ENCODE measurements around the gene CPNE7. TPM values are rescaled to one million over a fixed set of nuclear protein-coding genes. Genes with fewer than 3 reads are reported as not detected.
A peak's percentile ranks its signal among the peaks of the same experiment; 100 is the strongest.

Gene CPNE7
- polyA plus RNA-seq, 3 donors, result 6.6 to 7.7 (median 6.8) TPM

DNA sequence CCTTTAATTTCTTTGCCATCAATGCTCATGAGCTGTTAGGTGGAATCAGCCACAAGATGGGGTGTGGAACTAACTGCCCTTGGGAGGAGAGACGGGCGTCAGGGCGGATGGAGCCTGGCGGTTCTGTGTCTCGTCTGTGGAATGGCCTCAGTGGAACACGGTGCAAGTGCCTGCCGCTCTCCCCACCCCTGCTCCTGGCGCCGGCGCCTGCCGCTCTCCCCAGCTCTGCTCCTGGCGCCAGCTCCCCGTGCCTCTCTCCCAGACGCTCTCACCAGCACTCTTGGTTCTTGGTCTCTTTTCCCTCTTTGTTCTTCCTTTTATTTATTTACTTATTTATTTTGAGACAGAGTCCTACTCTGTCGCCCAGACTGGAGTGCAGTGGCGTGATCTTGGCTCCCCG lies 28.3 kb upstream of the CPNE7 start:
- no peak for DNase-seq (ENCODE audit: extremely low read depth in 1 of 11, low read depth in 9 of 11, low spot score in 4 of 11)

GRCh38 chr16:89547860-89548259 lies 27.7 kb upstream of the CPNE7 start:
- no peak for DNase-seq (ENCODE audit: extremely low read depth in 1 of 11, low read depth in 9 of 11, low spot score in 4 of 11)

DNA sequence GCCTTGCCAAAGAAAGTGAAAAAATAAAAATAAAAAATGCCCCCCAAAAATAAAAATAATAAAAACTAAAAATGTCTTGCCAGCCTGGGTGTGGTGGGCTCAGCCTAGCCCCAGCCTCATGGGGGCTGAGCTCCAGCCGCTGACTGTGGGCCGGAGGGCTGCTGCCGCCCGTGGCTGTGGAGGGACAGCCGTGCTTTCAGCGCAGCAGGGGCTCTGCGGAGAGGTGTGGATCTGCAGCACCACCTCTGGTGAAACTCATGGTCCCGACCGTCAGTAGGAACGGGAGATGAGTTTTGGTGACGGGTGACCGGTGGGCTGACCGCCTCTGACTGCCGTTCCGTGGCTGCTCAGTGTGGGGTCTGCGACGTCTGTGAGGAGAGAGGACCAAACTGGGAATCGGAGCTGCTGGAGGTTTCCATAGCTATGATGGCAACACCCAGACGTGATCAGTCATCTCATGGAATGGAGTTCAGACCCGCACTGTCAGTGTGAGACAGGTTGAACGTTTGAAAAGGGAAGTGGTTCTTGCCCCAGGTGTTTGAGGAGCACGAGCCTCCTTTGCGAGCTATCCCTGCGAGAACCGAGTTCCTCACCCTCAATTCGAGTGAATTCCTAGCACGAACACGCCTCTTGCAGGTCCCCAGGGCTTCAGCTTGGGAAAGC lies 27.1 kb upstream of the CPNE7 start:
- DNase-seq (ENCODE audit: extremely low read depth in 1 of 11, low read depth in 9 of 11, low spot score in 4 of 11), result no peak

- DNase-seq (ENCODE audit: extremely low read depth in 1 of 11, low read depth in 9 of 11, low spot score in 4 of 11), result no peak
Observed at GRCh38 chr16:89549007-89549700, 26.4 kb upstream of the CPNE7 start.

GRCh38 chr16:89550421-89551007 lies 25.0 kb upstream of the CPNE7 start:
- DNase-seq (ENCODE audit: extremely low read depth in 1 of 11, low read depth in 9 of 11, low spot score in 4 of 11), result no peak

- DNase-seq (ENCODE audit: extremely low read depth in 1 of 11, low read depth in 9 of 11, low spot score in 4 of 11), result no peak
Observed at GRCh38 chr16:89552329-89552728, 23.2 kb upstream of the CPNE7 start.

DNA sequence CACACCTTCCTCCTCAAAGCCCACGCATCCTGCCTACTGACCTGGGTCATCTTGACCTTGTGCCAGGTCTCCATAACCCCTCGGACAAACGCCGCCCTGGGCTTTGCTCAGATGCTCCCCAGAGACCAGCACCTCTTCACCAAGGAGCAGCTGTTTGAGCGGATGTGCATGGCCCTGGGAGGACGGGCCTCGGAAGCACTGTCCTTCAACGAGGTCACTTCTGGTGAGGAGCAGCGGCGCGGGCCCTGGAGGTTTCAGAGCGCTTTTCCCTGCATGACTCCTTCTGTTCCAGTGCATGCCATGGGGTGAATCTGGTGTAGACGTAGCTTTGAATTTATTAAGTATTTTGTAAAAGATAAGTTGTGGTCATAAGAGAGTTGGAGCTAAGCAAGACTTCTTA lies 22.6 kb upstream of the CPNE7 start:
- no peak for DNase-seq (ENCODE audit: extremely low read depth in 1 of 11, low read depth in 9 of 11, low spot score in 4 of 11)

GRCh38 chr16:89553733-89554132 lies 21.8 kb upstream of the CPNE7 start:
- no peak for DNase-seq (ENCODE audit: extremely low read depth in 1 of 11, low read depth in 9 of 11, low spot score in 4 of 11)

DNA sequence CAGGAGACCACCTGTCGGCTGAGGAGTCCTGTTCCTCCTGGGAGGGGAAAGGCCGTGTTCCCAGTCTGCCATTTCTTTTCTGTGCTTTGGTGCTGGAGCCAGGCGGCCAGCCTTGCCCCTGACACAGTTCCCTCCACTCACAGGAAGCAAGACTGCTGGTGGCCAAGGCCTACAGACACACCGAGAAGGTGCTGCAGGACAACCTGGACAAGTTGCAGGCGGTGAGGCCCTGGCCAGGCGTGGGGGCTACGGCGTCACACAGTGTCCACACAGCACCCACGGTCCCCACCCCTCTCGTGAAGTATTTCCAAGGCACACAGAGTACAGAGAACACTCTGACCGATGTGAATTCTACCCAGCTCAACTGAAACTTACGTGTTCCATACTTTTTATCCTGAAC lies 21.2 kb upstream of the CPNE7 start:
- no peak for DNase-seq (ENCODE audit: extremely low read depth in 1 of 11, low read depth in 9 of 11, low spot score in 4 of 11)

- DNase-seq (ENCODE audit: extremely low read depth in 1 of 11, low read depth in 9 of 11, low spot score in 4 of 11), result no peak
Observed at GRCh38 chr16:89555265-89555664, 20.3 kb upstream of the CPNE7 start.

GRCh38 chr16:89555780-89556179 lies 19.8 kb upstream of the CPNE7 start:
- no peak for DNase-seq (ENCODE audit: extremely low read depth in 1 of 11, low read depth in 9 of 11, low spot score in 4 of 11)

GRCh38 chr16:89556750-89557689 lies 18.5 kb upstream of the CPNE7 start:
- DNase-seq (ENCODE audit: extremely low read depth in 1 of 11, low read depth in 9 of 11, low spot score in 4 of 11), result peak in 2 of 11 donors; percentile 64

GRCh38 chr16:89557690-89558490 lies 17.7 kb upstream of the CPNE7 start:
- DNase-seq (ENCODE audit: extremely low read depth in 1 of 11, low read depth in 9 of 11, low spot score in 4 of 11), result no peak

DNA sequence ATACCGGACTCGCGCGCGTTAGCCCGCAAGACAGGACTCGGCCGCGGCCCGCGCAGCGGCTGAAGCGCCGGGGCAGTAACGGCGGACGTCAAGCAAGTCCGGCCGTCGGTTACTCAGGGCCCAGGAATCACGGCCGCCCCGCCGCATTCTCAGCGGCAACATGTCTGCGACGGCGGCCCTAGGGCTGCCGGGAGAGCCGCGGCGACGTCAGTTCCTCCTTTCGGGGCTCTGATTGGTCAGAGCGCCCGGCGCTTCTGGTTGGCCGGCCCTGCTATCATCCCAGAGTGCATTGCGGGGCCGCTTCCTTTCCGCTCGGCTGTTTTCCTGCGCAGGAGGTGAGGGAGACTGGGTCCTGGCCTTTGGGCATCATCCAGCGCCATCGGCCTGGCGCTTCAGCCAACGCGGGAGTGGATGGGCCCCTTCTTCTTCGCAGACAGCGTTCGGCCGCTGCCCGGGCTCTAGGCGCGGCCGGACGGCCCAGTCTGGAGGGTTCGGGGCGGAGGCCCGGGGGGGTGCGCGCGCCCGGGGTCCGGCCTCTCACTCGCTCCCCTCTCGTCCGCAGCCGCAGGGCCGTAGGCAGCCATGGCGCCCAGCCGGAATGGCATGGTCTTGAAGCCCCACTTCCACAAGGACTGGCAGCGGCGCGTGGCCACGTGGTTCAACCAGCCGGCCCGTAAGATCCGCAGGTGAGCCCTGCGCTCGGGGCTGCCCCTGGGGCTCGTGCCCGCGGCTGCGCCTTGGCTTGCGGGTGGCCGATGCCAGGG lies 15.0 kb upstream of the CPNE7 start, which contains the start of gene RPL13:
Gene RPL13, plus strand, starts transcription at position 305 of the 764 bp plus-strand sequence. Its CDS starts 278 bp downstream, at position 583.
- peak; percentile 84 to 95 (median 92) for DNase-seq (ENCODE audit: extremely low read depth in 1 of 11, low read depth in 9 of 11, low spot score in 4 of 11)

- DNase-seq (ENCODE audit: extremely low read depth in 1 of 11, low read depth in 9 of 11, low spot score in 4 of 11), result no peak
Observed at GRCh38 chr16:89561142-89561883, 14.2 kb upstream of the CPNE7 start.

DNA sequence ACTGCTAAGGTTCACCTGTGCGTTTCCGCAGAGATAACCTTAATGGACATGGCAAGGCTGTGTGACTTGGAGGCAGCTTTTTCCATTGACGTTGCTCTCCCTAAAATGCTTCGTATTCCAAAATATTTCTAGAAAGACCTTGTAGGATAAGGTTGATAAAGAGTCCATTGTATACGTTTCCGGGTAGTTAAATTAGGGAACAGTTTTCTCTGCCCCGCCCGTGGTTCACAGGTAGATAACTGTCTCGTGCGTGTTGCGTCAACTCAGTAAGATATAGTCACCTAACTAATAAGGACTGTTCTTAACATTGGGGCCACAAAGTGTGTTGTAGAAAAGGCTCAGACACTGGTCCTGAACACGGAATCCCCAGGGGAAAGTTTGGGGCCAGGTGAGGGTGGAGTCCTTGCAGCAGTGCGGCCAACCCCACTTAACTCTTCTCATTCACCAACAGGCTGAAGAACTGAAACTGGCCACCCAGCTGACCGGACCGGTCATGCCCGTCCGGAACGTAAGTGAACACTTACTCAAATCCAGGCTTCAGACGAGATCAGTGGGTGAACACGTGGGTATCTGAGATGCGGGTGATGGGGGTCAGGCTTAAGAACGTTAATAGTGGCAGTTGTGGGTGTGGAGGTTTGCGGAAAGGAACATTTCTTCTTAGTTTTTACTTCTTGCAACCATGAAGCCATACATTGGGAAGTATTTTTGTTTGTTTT lies 13.5 kb upstream of the CPNE7 start:
- DNase-seq (ENCODE audit: extremely low read depth in 1 of 11, low read depth in 9 of 11, low spot score in 4 of 11), result no peak

DNA sequence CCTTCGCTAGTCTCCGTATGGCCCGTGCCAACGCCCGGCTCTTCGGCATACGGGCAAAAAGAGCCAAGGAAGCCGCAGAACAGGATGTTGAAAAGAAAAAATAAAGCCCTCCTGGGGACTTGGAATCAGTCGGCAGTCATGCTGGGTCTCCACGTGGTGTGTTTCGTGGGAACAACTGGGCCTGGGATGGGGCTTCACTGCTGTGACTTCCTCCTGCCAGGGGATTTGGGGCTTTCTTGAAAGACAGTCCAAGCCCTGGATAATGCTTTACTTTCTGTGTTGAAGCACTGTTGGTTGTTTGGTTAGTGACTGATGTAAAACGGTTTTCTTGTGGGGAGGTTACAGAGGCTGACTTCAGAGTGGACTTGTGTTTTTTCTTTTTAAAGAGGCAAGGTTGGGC lies 12.6 kb upstream of the CPNE7 start:
- no peak for DNase-seq (ENCODE audit: extremely low read depth in 1 of 11, low read depth in 9 of 11, low spot score in 4 of 11)
